HepG2 (cell line): ENCODE measurements around the gene THAP3. TPM values are rescaled to one million over a fixed set of nuclear protein-coding genes. Genes with fewer than 3 reads are reported as not detected.

ENCODE experiments used
- ASH2L ChIP-seq: fragments of 300-600, 200-600 bp; sonication (generic); IDR thresholded peaks from 2 replicates; pipeline ENCODE4 v1.7.0; 2017; ENCODE audit warnings: low read depth, mild to moderate bottlenecking, moderate library complexity, mixed read lengths, low read length; ENCODE audit not compliant: insufficient read length
- GZF1 ChIP-seq: sonication (generic); formaldehyde crosslinking; IDR thresholded peaks from 2 replicates; pipeline ENCODE4 v1.5.1; 2020; ENCODE audit warnings: mild to moderate bottlenecking, missing genetic modification reagents
- POLR2A ChIP-seq, 2 experiments: IDR thresholded peaks; 2 replicates each; pipeline ENCODE4 v1.6.1; 2011; ENCODE audit warnings: low read depth in 2 of 2, low read length in 2 of 2, mild to moderate bottlenecking in 1 of 2, moderate library complexity in 1 of 2; ENCODE audit not compliant: insufficient read depth in 1 of 2
- ZC3H4 ChIP-seq: sonication (generic); formaldehyde crosslinking; IDR thresholded peaks from 2 replicates; pipeline ENCODE4 v1.4.0; 2020; ENCODE audit warnings: missing genetic modification reagents, borderline replicate concordance
- ZFAT ChIP-seq: sonication (generic); formaldehyde crosslinking; conservative IDR thresholded peaks from 2 replicates; pipeline ENCODE4 v1.8.1; 2023; ENCODE audit warnings: missing genetic modification reagents, inconsistent platforms
- polyA plus RNA-seq, 8 experiments: library from polyadenylated mRNA; depleted of rRNA in 3 of 8; stranded (reverse) in 7 of 8; unstranded in 1 of 8; fragments of >200 nt; fragmentation: Illumina TruSeq in 4 of 8; extraction: Trizol in 4 of 8; gene quantifications; 2 replicates each; pipeline versions ENCODE4 v1.2.1 to v1.2.3, GENCODE V29; 2011 to 2016; ENCODE audit warnings: low read depth in 4 of 8, missing spikeins in 1 of 8, mixed read lengths in 1 of 8; ENCODE audit not compliant: insufficient read depth in 1 of 8
- total RNA-seq, 5 experiments: library from RNA; depleted of rRNA; stranded (reverse); fragments of >200 nt; fragmentation: Illumina TruSeq; extraction: Trizol; gene quantifications; 2 replicates each; pipeline ENCODE4 v1.2.3, GENCODE V29; 2016; ENCODE audit warnings: low read depth in 1 of 5
- TF ChIP-seq, protein P1 (sequence below): sonication (generic); formaldehyde crosslinking; IDR thresholded peaks from 2 replicates; pipeline ENCODE4 v1.4.0; 2020; ENCODE audit warnings: missing genetic modification reagents
- TF ChIP-seq, protein P2 (sequence below), 2 experiments: fragments of 450-650 bp in 1 of 2; sonication (generic) in 1 of 2; formaldehyde crosslinking in 1 of 2; IDR thresholded peaks; 2 replicates each; pipeline versions ENCODE4 v1.6.1 to v1.8.0; 2016 to 2022; ENCODE audit warnings: antibody characterized with exemption in 1 of 2, mild to moderate bottlenecking in 1 of 2, missing genetic modification reagents in 1 of 2
- TF ChIP-seq, protein P3 (sequence below): sonication (generic); formaldehyde crosslinking; IDR thresholded peaks from 2 replicates; pipeline ENCODE4 v1.8.1; 2022; ENCODE audit warnings: low read depth, mild to moderate bottlenecking, missing genetic modification reagents
- TF ChIP-seq, protein P4 (sequence below): sonication (generic); formaldehyde crosslinking; IDR thresholded peaks from 2 replicates; pipeline ENCODE4 v1.9.0; 2021; ENCODE audit warnings: missing genetic modification reagents, mild to moderate bottlenecking, borderline replicate concordance

The THAP3 gene
- total and polyA plus RNA-seq, 2 of the 13 experiments (the other 11 are each of a cell fraction or from before 2014, with no cell fraction given): 10.3 to 14.9 TPM

DNA sequence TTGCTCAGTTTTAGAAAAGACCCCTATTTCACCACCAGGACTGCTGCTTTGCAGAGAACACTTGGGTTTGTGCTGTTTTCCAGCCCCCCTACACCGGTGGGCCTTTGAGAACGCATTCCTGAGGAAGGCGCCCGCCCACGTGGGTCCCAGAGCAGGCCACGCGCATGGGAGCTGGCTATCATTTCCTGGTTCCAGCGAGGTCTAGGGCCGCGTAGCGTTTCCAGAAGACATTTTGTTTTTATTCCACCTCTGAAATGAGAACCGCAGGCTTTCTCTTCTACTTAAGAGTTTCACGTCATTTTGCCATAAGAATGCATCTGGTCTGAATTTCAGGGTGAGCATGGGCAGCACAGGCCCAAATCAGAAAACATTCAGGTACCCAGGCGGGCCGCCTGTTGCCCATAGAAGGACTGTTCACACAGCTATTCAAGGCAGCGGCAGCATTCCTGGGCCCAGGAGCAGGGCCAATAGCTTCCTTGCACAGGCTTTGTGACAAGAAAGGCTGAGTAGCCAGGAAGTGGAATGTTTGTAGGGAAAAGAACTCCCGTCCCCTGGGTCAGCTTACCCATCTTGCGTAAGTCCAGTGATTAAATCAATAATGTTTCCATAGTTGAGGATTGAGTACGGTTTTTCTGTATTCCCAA lies 20.6 kb upstream of the THAP3 start (continued):
- TF ChIP-seq, protein P1, sequence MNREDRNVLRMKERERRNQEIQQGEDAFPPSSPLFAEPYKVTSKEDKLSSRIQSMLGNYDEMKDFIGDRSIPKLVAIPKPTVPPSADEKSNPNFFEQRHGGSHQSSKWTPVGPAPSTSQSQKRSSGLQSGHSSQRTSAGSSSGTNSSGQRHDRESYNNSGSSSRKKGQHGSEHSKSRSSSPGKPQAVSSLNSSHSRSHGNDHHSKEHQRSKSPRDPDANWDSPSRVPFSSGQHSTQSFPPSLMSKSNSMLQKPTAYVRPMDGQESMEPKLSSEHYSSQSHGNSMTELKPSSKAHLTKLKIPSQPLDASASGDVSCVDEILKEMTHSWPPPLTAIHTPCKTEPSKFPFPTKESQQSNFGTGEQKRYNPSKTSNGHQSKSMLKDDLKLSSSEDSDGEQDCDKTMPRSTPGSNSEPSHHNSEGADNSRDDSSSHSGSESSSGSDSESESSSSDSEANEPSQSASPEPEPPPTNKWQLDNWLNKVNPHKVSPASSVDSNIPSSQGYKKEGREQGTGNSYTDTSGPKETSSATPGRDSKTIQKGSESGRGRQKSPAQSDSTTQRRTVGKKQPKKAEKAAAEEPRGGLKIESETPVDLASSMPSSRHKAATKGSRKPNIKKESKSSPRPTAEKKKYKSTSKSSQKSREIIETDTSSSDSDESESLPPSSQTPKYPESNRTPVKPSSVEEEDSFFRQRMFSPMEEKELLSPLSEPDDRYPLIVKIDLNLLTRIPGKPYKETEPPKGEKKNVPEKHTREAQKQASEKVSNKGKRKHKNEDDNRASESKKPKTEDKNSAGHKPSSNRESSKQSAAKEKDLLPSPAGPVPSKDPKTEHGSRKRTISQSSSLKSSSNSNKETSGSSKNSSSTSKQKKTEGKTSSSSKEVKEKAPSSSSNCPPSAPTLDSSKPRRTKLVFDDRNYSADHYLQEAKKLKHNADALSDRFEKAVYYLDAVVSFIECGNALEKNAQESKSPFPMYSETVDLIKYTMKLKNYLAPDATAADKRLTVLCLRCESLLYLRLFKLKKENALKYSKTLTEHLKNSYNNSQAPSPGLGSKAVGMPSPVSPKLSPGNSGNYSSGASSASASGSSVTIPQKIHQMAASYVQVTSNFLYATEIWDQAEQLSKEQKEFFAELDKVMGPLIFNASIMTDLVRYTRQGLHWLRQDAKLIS (CRISPR knock-in tag): peak; percentile 57; the same call in 1 of the 2 replicates
- TF ChIP-seq, protein P2, sequence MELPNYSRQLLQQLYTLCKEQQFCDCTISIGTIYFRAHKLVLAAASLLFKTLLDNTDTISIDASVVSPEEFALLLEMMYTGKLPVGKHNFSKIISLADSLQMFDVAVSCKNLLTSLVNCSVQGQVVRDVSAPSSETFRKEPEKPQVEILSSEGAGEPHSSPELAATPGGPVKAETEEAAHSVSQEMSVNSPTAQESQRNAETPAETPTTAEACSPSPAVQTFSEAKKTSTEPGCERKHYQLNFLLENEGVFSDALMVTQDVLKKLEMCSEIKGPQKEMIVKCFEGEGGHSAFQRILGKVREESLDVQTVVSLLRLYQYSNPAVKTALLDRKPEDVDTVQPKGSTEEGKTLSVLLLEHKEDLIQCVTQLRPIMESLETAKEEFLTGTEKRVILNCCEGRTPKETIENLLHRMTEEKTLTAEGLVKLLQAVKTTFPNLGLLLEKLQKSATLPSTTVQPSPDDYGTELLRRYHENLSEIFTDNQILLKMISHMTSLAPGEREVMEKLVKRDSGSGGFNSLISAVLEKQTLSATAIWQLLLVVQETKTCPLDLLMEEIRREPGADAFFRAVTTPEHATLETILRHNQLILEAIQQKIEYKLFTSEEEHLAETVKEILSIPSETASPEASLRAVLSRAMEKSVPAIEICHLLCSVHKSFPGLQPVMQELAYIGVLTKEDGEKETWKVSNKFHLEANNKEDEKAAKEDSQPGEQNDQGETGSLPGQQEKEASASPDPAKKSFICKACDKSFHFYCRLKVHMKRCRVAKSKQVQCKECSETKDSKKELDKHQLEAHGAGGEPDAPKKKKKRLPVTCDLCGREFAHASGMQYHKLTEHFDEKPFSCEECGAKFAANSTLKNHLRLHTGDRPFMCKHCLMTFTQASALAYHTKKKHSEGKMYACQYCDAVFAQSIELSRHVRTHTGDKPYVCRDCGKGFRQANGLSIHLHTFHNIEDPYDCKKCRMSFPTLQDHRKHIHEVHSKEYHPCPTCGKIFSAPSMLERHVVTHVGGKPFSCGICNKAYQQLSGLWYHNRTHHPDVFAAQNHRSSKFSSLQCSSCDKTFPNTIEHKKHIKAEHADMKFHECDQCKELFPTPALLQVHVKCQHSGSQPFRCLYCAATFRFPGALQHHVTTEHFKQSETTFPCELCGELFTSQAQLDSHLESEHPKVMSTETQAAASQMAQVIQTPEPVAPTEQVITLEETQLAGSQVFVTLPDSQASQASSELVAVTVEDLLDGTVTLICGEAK (IDR thresholded peaks at IDR 0.05): no peak
- TF ChIP-seq, protein P2 (CRISPR knock-in tag; IDR thresholded peaks at IDR 0.05): no peak; the same call in 1 of the 2 replicates
- TF ChIP-seq ZC3H4 (CRISPR knock-in tag) (no peak), ZFAT (CRISPR knock-in tag) (no peak), GZF1 (CRISPR knock-in tag) (no peak), POLR2A (IDR thresholded peaks at IDR 0.05; ENCODE audit: insufficient read depth in 1 of 2, low read depth in 2 of 2, low read length in 2 of 2) (peak in 1 of 2 experiments; percentile 92; a peak in 2 of 4 replicates), ASH2L (no peak)
- TF ChIP-seq, protein P3, sequence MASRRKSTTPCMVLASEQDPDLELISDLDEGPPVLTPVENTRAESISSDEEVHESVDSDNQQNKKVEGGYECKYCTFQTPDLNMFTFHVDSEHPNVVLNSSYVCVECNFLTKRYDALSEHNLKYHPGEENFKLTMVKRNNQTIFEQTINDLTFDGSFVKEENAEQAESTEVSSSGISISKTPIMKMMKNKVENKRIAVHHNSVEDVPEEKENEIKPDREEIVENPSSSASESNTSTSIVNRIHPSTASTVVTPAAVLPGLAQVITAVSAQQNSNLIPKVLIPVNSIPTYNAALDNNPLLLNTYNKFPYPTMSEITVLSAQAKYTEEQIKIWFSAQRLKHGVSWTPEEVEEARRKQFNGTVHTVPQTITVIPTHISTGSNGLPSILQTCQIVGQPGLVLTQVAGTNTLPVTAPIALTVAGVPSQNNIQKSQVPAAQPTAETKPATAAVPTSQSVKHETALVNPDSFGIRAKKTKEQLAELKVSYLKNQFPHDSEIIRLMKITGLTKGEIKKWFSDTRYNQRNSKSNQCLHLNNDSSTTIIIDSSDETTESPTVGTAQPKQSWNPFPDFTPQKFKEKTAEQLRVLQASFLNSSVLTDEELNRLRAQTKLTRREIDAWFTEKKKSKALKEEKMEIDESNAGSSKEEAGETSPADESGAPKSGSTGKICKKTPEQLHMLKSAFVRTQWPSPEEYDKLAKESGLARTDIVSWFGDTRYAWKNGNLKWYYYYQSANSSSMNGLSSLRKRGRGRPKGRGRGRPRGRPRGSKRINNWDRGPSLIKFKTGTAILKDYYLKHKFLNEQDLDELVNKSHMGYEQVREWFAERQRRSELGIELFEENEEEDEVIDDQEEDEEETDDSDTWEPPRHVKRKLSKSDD (CRISPR knock-in tag): no peak
- TF ChIP-seq, protein P4, sequence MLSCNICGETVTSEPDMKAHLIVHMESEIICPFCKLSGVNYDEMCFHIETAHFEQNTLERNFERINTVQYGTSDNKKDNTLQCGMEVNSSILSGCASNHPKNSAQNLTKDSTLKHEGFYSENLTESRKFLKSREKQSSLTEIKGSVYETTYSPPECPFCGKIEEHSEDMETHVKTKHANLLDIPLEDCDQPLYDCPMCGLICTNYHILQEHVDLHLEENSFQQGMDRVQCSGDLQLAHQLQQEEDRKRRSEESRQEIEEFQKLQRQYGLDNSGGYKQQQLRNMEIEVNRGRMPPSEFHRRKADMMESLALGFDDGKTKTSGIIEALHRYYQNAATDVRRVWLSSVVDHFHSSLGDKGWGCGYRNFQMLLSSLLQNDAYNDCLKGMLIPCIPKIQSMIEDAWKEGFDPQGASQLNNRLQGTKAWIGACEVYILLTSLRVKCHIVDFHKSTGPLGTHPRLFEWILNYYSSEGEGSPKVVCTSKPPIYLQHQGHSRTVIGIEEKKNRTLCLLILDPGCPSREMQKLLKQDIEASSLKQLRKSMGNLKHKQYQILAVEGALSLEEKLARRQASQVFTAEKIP (CRISPR knock-in tag): no peak
